ENCODE results near the gene APOC3. TPM values are rescaled to one million over a fixed set of nuclear protein-coding genes. Genes with fewer than 3 reads are reported as not detected.
A peak's percentile ranks its signal among the peaks of the same experiment; 100 is the strongest.

APOC3 gene
- total and polyA plus RNA-seq, 2 experiments from 2014 or later: not detected

DNA sequence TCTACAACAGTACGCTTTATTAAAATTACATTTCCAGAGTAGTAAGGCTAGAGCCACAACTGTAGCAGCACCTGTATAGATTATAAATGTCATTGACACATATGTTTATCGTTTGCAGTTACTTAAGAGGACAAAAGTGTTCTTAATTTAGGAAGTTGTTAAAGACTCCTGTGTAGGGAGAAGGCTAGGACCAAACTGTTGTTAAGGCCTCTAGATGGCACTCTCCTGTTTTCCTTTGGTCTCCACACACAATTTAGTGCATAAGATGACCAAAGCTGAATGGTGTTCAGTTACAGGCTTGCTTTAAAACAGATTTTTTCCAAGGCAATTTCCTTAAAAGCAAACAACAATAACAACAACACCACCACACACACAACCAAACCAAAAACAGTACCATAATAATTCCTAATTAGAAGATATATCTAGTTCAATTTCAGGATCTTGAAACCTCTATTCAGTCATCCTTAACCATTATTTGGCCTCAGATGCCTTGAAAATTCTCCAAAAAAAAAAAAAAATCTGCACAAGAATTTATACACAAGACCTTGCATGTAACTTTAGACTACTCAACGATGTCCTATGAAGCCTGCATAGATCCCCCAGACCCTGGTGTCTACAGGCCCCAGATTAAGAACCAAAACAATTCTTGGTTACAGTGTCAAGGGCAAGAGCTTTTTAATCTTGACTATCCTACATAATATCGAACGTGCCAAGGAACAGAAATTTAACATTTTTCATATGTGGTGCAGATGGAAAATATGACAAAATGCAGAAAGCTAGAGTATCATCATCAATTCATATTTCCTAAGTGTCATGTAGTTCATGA lies 50.3 kb downstream of the APOC3 start:
- H3K27ac Mint-ChIP-seq: no peak overlapping the region
- no peak overlapping the region for H3K27ac ChIP-seq (ENCODE audit: low read depth)
- H3K4me2 ChIP-seq: no peak overlapping the region
- H3K36me3 ChIP-seq (ENCODE audit: insufficient read depth): no peaks in the 10 kb centered on the region
- H3K79me2 ChIP-seq (replicated peaks; ENCODE audit: insufficient read depth): no peaks in the 10 kb centered on the region
- H3K27me3 ChIP-seq (ENCODE audit: insufficient read depth): no peaks in the 10 kb centered on the region
- H3K4me1 ChIP-seq (ENCODE audit: insufficient read depth): no peaks in the 10 kb centered on the region; the same call in 1 of the 2 replicates
- H2AFZ ChIP-seq: no peak overlapping the region
- H3K27me3 Mint-ChIP-seq (ENCODE audit: insufficient read depth, low read depth, poor library complexity): no peaks in the 10 kb centered on the region
- H3K4me3 ChIP-seq: no peak overlapping the region
- TF ChIP-seq EZH2 (IDR thresholded peaks at IDR 0.05; ENCODE audit: low read depth, unreplicated experiment): no peak
- TF ChIP-seq, protein P1, sequence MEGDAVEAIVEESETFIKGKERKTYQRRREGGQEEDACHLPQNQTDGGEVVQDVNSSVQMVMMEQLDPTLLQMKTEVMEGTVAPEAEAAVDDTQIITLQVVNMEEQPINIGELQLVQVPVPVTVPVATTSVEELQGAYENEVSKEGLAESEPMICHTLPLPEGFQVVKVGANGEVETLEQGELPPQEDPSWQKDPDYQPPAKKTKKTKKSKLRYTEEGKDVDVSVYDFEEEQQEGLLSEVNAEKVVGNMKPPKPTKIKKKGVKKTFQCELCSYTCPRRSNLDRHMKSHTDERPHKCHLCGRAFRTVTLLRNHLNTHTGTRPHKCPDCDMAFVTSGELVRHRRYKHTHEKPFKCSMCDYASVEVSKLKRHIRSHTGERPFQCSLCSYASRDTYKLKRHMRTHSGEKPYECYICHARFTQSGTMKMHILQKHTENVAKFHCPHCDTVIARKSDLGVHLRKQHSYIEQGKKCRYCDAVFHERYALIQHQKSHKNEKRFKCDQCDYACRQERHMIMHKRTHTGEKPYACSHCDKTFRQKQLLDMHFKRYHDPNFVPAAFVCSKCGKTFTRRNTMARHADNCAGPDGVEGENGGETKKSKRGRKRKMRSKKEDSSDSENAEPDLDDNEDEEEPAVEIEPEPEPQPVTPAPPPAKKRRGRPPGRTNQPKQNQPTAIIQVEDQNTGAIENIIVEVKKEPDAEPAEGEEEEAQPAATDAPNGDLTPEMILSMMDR (conservative IDR thresholded peaks at IDR 0.05; ENCODE audit: low read depth in 2 of 2): peak; percentile 74 to 84
- ATAC-seq: peak; percentile 94
- peaks cover 3% of the 10 kb centered on the region; the same call in 2 of the 3 replicates for H3K4me1 Mint-ChIP-seq
- H3K4me3 Mint-ChIP-seq: no peak overlapping the region
- H4K20me1 ChIP-seq (replicated peaks; ENCODE audit: insufficient read depth): peaks cover 4% of the 10 kb centered on the region; the same call in 1 of the 2 replicates
- H3K9me2 ChIP-seq (ENCODE audit: insufficient read depth): no peaks in the 10 kb centered on the region
- H3F3A ChIP-seq (replicated peaks; ENCODE audit: low read depth): no peaks in the 10 kb centered on the region
- no peaks in the 10 kb centered on the region for H3K9me3 Mint-ChIP-seq
- peaks cover under 1% of the 10 kb centered on the region; the same call in 1 of the 3 replicates for H3K36me3 Mint-ChIP-seq (ENCODE audit: low read depth)
- peak; percentile 81 for DNase-seq (ENCODE audit: low spot score)

DNA sequence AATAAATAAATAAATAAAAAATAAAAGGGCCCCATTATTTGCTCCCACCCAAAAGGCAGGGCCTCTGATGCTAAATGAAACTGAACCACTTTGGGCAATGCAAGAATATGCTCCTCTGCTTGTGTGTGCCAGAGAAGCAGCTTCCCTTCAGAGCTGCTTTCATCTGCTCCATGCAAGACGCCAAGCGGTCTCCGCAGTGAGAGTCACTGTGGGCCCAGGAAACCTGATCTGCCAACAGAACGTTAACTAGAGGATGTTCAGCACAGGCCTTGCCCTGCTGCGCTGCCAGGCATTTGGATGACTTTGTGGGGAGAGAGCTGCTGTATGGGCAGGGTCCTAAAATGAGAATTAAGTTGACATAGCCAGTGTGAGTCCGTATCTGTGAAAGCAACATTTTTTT lies 51.4 kb downstream of the APOC3 start:
- Histone ChIP-seq H3K36me3 (ENCODE audit: insufficient read depth) (no peaks in the 10 kb centered on the region), H2AFZ (no peak overlapping the region), H3K27ac (ENCODE audit: low read depth) (no peak overlapping the region), H3K4me3 (no peak overlapping the region), H3F3A (replicated peaks; ENCODE audit: low read depth) (no peaks in the 10 kb centered on the region), H3K27me3 (ENCODE audit: insufficient read depth) (no peaks in the 10 kb centered on the region), H3K79me2 (replicated peaks; ENCODE audit: insufficient read depth) (no peaks in the 10 kb centered on the region), H3K4me2 (no peak overlapping the region), H4K20me1 (replicated peaks; ENCODE audit: insufficient read depth) (peaks cover 4% of the 10 kb centered on the region; the same call in 1 of the 2 replicates), H3K4me1 (ENCODE audit: insufficient read depth) (no peaks in the 10 kb centered on the region; the same call in 1 of the 2 replicates), H3K9me2 (ENCODE audit: insufficient read depth) (no peaks in the 10 kb centered on the region)
- Mint-ChIP-seq H3K4me3 (no peak overlapping the region), H3K4me1 (peaks cover 3% of the 10 kb centered on the region; the same call in 2 of the 3 replicates), H3K27me3 (ENCODE audit: insufficient read depth, low read depth, poor library complexity) (no peaks in the 10 kb centered on the region), H3K27ac (no peak overlapping the region), H3K36me3 (ENCODE audit: low read depth) (no peaks in the 10 kb centered on the region), H3K9me3 (no peaks in the 10 kb centered on the region)
- peak; percentile 17 for DNase-seq (ENCODE audit: low spot score)
- ATAC-seq: peak; percentile 39; the same call in 2 of the 3 replicates
- TF ChIP-seq, protein P2, sequence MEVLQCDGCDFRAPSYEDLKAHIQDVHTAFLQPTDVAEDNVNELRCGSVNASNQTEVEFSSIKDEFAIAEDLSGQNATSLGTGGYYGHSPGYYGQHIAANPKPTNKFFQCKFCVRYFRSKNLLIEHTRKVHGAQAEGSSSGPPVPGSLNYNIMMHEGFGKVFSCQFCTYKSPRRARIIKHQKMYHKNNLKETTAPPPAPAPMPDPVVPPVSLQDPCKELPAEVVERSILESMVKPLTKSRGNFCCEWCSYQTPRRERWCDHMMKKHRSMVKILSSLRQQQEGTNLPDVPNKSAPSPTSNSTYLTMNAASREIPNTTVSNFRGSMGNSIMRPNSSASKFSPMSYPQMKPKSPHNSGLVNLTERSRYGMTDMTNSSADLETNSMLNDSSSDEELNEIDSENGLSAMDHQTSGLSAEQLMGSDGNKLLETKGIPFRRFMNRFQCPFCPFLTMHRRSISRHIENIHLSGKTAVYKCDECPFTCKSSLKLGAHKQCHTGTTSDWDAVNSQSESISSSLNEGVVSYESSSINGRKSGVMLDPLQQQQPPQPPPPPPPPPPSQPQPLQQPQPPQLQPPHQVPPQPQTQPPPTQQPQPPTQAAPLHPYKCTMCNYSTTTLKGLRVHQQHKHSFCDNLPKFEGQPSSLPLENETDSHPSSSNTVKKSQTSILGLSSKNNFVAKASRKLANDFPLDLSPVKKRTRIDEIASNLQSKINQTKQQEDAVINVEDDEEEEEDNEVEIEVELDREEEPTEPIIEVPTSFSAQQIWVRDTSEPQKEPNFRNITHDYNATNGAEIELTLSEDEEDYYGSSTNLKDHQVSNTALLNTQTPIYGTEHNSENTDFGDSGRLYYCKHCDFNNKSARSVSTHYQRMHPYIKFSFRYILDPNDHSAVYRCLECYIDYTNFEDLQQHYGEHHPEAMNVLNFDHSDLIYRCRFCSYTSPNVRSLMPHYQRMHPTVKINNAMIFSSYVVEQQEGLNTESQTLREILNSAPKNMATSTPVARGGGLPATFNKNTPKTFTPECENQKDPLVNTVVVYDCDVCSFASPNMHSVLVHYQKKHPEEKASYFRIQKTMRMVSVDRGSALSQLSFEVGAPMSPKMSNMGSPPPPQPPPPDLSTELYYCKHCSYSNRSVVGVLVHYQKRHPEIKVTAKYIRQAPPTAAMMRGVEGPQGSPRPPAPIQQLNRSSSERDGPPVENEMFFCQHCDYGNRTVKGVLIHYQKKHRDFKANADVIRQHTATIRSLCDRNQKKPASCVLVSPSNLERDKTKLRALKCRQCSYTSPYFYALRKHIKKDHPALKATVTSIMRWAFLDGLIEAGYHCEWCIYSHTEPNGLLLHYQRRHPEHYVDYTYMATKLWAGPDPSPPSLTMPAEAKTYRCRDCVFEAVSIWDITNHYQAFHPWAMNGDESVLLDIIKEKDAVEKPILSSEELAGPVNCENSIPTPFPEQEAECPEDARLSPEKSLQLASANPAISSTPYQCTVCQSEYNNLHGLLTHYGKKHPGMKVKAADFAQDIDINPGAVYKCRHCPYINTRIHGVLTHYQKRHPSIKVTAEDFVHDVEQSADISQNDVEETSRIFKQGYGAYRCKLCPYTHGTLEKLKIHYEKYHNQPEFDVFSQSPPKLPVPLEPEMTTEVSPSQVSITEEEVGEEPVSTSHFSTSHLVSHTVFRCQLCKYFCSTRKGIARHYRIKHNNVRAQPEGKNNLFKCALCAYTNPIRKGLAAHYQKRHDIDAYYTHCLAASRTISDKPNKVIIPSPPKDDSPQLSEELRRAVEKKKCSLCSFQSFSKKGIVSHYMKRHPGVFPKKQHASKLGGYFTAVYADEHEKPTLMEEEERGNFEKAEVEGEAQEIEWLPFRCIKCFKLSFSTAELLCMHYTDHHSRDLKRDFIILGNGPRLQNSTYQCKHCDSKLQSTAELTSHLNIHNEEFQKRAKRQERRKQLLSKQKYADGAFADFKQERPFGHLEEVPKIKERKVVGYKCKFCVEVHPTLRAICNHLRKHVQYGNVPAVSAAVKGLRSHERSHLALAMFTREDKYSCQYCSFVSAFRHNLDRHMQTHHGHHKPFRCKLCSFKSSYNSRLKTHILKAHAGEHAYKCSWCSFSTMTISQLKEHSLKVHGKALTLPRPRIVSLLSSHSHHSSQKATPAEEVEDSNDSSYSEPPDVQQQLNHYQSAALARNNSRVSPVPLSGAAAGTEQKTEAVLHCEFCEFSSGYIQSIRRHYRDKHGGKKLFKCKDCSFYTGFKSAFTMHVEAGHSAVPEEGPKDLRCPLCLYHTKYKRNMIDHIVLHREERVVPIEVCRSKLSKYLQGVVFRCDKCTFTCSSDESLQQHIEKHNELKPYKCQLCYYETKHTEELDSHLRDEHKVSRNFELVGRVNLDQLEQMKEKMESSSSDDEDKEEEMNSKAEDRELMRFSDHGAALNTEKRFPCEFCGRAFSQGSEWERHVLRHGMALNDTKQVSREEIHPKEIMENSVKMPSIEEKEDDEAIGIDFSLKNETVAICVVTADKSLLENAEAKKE (CRISPR knock-in tag; IDR thresholded peaks at IDR 0.05): no peak
- TF ChIP-seq, protein P3, sequence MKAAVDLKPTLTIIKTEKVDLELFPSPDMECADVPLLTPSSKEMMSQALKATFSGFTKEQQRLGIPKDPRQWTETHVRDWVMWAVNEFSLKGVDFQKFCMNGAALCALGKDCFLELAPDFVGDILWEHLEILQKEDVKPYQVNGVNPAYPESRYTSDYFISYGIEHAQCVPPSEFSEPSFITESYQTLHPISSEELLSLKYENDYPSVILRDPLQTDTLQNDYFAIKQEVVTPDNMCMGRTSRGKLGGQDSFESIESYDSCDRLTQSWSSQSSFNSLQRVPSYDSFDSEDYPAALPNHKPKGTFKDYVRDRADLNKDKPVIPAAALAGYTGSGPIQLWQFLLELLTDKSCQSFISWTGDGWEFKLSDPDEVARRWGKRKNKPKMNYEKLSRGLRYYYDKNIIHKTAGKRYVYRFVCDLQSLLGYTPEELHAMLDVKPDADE (IDR thresholded peaks at IDR 0.05): no peak
- TF ChIP-seq NANOG (IDR thresholded peaks at IDR 0.05; ENCODE audit: borderline replicate concordance) (no peak), ZNF331 (CRISPR knock-in tag; IDR thresholded peaks at IDR 0.05; ENCODE audit: low read depth) (no peak)
- TF ChIP-seq, protein P4, sequence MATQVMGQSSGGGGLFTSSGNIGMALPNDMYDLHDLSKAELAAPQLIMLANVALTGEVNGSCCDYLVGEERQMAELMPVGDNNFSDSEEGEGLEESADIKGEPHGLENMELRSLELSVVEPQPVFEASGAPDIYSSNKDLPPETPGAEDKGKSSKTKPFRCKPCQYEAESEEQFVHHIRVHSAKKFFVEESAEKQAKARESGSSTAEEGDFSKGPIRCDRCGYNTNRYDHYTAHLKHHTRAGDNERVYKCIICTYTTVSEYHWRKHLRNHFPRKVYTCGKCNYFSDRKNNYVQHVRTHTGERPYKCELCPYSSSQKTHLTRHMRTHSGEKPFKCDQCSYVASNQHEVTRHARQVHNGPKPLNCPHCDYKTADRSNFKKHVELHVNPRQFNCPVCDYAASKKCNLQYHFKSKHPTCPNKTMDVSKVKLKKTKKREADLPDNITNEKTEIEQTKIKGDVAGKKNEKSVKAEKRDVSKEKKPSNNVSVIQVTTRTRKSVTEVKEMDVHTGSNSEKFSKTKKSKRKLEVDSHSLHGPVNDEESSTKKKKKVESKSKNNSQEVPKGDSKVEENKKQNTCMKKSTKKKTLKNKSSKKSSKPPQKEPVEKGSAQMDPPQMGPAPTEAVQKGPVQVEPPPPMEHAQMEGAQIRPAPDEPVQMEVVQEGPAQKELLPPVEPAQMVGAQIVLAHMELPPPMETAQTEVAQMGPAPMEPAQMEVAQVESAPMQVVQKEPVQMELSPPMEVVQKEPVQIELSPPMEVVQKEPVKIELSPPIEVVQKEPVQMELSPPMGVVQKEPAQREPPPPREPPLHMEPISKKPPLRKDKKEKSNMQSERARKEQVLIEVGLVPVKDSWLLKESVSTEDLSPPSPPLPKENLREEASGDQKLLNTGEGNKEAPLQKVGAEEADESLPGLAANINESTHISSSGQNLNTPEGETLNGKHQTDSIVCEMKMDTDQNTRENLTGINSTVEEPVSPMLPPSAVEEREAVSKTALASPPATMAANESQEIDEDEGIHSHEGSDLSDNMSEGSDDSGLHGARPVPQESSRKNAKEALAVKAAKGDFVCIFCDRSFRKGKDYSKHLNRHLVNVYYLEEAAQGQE (IDR thresholded peaks at IDR 0.05; ENCODE audit: unreplicated experiment): no peak

Measured in GM23338 (cell line).